Vagina (tissue), 2 donors: ENCODE measurements around the gene VRK1.

Experiments used
- POLR2A ChIP-seq, 2 donors: fragments of 450-650 bp; IDR thresholded peaks; one replicate each; pipeline ENCODE4 v1.6.1; 2017; ENCODE audit warnings: antibody characterized with exemption in 2 of 2, mild to moderate bottlenecking in 2 of 2, moderate library complexity in 2 of 2
- POLR2AphosphoS5 ChIP-seq, 2 donors: sonication (generic); formaldehyde crosslinking; IDR thresholded peaks; one replicate each; pipeline ENCODE4 v1.9.0; 2017; ENCODE audit warnings: antibody characterized with exemption in 2 of 2, mild to moderate bottlenecking in 2 of 2, low read depth in 1 of 2; ENCODE audit not compliant: insufficient read depth in 1 of 2
- TF ChIP-seq, protein P1 (sequence below), 3 experiments: fragments of 450-650 bp in 2 of 3; fragments of 200-600 bp in 1 of 3; sonication (generic) in 1 of 3; IDR thresholded peaks; one replicate each; pipeline ENCODE4 v1.5.1; 2017 to 2019; ENCODE audit warnings: antibody characterized with exemption in 3 of 3, mild to moderate bottlenecking in 2 of 3, moderate library complexity in 2 of 3

DNA sequence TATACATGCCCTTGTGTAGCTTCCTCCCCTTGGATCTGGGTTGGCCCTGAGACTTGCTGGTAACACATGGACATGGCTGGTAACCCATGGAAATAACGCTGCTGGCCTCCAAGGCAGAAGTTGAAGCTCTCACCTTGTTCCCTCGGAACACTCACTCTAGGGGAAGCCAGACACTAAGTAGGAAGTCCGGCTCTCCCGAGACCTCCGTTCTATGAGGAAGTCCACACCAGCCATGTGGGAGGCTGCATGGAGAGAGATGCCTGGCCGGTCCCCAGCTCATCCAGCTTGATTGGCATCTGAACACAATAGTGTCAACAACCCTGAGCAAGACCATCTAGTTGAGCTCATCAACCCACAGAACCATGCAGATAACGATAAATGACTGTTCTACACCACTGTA, 39.7 kb upstream of the VRK1 start:
- TF ChIP-seq POLR2A (IDR thresholded peaks at IDR 0.05) (no peak), POLR2AphosphoS5 (IDR thresholded peaks at IDR 0.05; ENCODE audit: insufficient read depth in 1 of 2, low read depth in 1 of 2) (no peak)
- TF ChIP-seq, protein P1, sequence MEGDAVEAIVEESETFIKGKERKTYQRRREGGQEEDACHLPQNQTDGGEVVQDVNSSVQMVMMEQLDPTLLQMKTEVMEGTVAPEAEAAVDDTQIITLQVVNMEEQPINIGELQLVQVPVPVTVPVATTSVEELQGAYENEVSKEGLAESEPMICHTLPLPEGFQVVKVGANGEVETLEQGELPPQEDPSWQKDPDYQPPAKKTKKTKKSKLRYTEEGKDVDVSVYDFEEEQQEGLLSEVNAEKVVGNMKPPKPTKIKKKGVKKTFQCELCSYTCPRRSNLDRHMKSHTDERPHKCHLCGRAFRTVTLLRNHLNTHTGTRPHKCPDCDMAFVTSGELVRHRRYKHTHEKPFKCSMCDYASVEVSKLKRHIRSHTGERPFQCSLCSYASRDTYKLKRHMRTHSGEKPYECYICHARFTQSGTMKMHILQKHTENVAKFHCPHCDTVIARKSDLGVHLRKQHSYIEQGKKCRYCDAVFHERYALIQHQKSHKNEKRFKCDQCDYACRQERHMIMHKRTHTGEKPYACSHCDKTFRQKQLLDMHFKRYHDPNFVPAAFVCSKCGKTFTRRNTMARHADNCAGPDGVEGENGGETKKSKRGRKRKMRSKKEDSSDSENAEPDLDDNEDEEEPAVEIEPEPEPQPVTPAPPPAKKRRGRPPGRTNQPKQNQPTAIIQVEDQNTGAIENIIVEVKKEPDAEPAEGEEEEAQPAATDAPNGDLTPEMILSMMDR (IDR thresholded peaks at IDR 0.05) = no peak
